ENCODE measurements around the gene SLAMF1.

DNA sequence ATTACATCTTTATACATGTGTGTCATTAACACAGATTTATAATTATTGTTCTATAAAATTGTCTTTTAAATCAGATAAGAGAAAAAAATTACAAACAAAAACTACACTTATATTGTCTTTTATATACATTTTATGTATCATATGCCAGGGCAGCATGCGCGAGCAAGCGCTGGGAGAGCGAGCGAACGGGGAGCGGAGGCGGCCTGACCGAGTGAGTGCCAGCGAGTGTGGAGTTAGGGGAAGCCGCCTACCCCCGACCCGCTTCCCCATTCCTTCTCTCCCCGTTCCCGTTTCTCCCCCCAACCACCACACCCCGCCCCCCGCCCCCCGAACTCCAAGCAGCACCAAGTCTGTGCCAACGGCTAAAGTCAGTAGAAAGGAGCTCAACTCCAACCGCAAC lies 23.0 kb upstream of the SLAMF1 start:
- TF ChIP-seq POLR2AphosphoS5 (IDR thresholded peaks at IDR 0.05; ENCODE audit: insufficient read depth in 1 of 2, low read depth in 1 of 2), result no peak
- TF ChIP-seq, protein P1, sequence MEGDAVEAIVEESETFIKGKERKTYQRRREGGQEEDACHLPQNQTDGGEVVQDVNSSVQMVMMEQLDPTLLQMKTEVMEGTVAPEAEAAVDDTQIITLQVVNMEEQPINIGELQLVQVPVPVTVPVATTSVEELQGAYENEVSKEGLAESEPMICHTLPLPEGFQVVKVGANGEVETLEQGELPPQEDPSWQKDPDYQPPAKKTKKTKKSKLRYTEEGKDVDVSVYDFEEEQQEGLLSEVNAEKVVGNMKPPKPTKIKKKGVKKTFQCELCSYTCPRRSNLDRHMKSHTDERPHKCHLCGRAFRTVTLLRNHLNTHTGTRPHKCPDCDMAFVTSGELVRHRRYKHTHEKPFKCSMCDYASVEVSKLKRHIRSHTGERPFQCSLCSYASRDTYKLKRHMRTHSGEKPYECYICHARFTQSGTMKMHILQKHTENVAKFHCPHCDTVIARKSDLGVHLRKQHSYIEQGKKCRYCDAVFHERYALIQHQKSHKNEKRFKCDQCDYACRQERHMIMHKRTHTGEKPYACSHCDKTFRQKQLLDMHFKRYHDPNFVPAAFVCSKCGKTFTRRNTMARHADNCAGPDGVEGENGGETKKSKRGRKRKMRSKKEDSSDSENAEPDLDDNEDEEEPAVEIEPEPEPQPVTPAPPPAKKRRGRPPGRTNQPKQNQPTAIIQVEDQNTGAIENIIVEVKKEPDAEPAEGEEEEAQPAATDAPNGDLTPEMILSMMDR (IDR thresholded peaks at IDR 0.05), result no peak

Measured in vagina (tissue), 2 donors.